WTC11 (cell line): ENCODE measurements around the gene GDPD4.

Source experiments
- NR3C1 ChIP-seq: sonication (generic); formaldehyde crosslinking; conservative IDR thresholded peaks from 2 replicates; pipeline ENCODE4 v1.8.1; 2023; ENCODE audit warnings: low read depth, mild to moderate bottlenecking, missing genetic modification reagents
- TF ChIP-seq, protein P1 (sequence below): fragments of 200-600 bp; IDR thresholded peaks from 2 replicates; pipeline ENCODE4 v1.8.0; 2022; ENCODE audit warnings: antibody characterized with exemption
- TF ChIP-seq, protein P2 (sequence below): sonication (generic); formaldehyde crosslinking; IDR thresholded peaks from 2 replicates; pipeline ENCODE4 v1.8.1; 2023; ENCODE audit warnings: mild to moderate bottlenecking, missing genetic modification reagents, borderline replicate concordance
- TF ChIP-seq, protein P3 (sequence below): sonication (generic); formaldehyde crosslinking; IDR thresholded peaks from 2 replicates; pipeline ENCODE4 v1.8.0; 2022; ENCODE audit warnings: mild to moderate bottlenecking, missing genetic modification reagents

DNA sequence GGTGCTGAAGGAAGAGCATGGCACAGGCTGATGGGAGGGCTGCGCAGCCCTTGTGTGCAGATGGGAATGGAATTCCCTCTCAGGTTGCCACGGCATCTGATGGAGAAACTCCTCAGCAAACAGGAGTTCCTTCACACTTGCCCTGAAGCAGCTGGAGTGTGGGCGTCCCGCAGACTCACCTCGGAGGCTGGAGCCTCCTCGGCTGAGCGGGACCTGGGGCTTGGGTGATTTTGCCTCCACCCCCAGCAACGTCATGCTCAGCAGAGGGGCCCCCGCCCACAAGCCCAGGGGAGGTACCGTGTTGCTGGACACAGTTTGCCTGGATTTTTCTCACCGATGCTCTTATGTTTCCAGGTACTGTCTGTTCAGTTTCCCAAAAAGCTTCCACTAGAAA, 110.1 kb downstream of the GDPD4 start:
- TF ChIP-seq, protein P1, sequence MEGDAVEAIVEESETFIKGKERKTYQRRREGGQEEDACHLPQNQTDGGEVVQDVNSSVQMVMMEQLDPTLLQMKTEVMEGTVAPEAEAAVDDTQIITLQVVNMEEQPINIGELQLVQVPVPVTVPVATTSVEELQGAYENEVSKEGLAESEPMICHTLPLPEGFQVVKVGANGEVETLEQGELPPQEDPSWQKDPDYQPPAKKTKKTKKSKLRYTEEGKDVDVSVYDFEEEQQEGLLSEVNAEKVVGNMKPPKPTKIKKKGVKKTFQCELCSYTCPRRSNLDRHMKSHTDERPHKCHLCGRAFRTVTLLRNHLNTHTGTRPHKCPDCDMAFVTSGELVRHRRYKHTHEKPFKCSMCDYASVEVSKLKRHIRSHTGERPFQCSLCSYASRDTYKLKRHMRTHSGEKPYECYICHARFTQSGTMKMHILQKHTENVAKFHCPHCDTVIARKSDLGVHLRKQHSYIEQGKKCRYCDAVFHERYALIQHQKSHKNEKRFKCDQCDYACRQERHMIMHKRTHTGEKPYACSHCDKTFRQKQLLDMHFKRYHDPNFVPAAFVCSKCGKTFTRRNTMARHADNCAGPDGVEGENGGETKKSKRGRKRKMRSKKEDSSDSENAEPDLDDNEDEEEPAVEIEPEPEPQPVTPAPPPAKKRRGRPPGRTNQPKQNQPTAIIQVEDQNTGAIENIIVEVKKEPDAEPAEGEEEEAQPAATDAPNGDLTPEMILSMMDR, result no peak
- no peak for TF ChIP-seq NR3C1 (CRISPR knock-in tag)
- TF ChIP-seq, protein P2, sequence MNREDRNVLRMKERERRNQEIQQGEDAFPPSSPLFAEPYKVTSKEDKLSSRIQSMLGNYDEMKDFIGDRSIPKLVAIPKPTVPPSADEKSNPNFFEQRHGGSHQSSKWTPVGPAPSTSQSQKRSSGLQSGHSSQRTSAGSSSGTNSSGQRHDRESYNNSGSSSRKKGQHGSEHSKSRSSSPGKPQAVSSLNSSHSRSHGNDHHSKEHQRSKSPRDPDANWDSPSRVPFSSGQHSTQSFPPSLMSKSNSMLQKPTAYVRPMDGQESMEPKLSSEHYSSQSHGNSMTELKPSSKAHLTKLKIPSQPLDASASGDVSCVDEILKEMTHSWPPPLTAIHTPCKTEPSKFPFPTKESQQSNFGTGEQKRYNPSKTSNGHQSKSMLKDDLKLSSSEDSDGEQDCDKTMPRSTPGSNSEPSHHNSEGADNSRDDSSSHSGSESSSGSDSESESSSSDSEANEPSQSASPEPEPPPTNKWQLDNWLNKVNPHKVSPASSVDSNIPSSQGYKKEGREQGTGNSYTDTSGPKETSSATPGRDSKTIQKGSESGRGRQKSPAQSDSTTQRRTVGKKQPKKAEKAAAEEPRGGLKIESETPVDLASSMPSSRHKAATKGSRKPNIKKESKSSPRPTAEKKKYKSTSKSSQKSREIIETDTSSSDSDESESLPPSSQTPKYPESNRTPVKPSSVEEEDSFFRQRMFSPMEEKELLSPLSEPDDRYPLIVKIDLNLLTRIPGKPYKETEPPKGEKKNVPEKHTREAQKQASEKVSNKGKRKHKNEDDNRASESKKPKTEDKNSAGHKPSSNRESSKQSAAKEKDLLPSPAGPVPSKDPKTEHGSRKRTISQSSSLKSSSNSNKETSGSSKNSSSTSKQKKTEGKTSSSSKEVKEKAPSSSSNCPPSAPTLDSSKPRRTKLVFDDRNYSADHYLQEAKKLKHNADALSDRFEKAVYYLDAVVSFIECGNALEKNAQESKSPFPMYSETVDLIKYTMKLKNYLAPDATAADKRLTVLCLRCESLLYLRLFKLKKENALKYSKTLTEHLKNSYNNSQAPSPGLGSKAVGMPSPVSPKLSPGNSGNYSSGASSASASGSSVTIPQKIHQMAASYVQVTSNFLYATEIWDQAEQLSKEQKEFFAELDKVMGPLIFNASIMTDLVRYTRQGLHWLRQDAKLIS, result no peak
- TF ChIP-seq, protein P3, sequence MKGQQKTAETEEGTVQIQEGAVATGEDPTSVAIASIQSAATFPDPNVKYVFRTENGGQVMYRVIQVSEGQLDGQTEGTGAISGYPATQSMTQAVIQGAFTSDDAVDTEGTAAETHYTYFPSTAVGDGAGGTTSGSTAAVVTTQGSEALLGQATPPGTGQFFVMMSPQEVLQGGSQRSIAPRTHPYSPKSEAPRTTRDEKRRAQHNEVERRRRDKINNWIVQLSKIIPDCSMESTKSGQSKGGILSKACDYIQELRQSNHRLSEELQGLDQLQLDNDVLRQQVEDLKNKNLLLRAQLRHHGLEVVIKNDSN (CRISPR knock-in tag), result no peak
